Choroid plexus epithelial cell (primary cell): ENCODE measurements around the gene TENT4A.

Experiments
- DNase-seq: peaks from one replicate; pipeline ENCODE4 v3.0.0-alpha.2; 2010; ENCODE audit warnings: low read depth
- H3K4me3 ChIP-seq: 2 replicates; pipeline ENCODE4 v1.5.1; 2011; ENCODE audit warnings: low read depth, mild to moderate bottlenecking, control low read depth, low read length, moderate library complexity
- CTCF ChIP-seq: conservative IDR thresholded peaks from 2 replicates; pipeline ENCODE4 v1.5.1; 2011; ENCODE audit warnings: low read depth, mild to moderate bottlenecking, control low read depth, inconsistent platforms, low read length, moderate library complexity

TENT4A gene

GRCh38 chr5:6726006-6726405, 12.8 kb downstream of the TENT4A start:
- no peak overlapping the region for H3K4me3 ChIP-seq
- DNase-seq, result no peak
- no peak for TF ChIP-seq CTCF

- no peak overlapping the region for H3K4me3 ChIP-seq
- no peak for TF ChIP-seq CTCF
- DNase-seq, result no peak
Measured at GRCh38 chr5:6727231-6727630, 14.0 kb downstream of the TENT4A start.

- no peak for DNase-seq
- no peak overlapping the region for H3K4me3 ChIP-seq
- no peak for TF ChIP-seq CTCF
Measured at GRCh38 chr5:6728011-6728794, 15.0 kb downstream of the TENT4A start.

- no peak for TF ChIP-seq CTCF
- no peak overlapping the region for H3K4me3 ChIP-seq
- no peak for DNase-seq
Measured at GRCh38 chr5:6728795-6729183, 15.6 kb downstream of the TENT4A start.

GRCh38 chr5:6729386-6730310, 16.4 kb downstream of the TENT4A start:
- no peak for DNase-seq
- no peak for TF ChIP-seq CTCF
- H3K4me3 ChIP-seq, result no peak overlapping the region

- no peak for TF ChIP-seq CTCF
- DNase-seq, result no peak
- no peak overlapping the region for H3K4me3 ChIP-seq
Measured at GRCh38 chr5:6730407-6730806, 17.2 kb downstream of the TENT4A start.

- TF ChIP-seq CTCF, result no peak
- DNase-seq, result no peak
- no peak overlapping the region for H3K4me3 ChIP-seq
Measured at GRCh38 chr5:6730807-6731206, 17.6 kb downstream of the TENT4A start.
